SW 1271 (cell line): ENCODE data around the gene INO80B.
"Not testable (repeated sequence)": the region's sequence is repeated elsewhere in the genome, so short reads cannot be mapped to it uniquely, and the experiment has no call there.

Experiments used
- DNase-seq, 2 experiments: peaks; one replicate each; lab custom pipeline; 2025; lab: John Stamatoyannopoulos, UW

The INO80B gene

DNA sequence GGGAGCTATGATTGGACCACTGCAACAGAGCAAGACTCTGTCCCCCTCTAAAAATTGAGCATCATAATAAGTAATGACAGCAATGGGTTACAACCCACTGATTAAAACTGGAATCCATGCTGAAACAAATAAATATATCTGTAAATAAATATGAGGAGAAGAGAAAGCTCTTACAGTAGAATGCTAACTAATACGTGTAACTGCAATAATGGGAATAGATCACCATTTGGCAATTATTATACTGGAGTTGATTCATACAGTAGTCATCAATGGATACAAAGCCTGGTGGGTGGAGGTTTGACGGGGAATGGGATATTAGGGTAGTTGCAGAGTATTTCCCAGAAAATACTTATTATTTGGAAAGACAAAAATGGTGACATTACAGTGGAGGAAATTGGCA, 6.1 kb upstream of the INO80B start:
- DNase-seq, result no peak

DNA sequence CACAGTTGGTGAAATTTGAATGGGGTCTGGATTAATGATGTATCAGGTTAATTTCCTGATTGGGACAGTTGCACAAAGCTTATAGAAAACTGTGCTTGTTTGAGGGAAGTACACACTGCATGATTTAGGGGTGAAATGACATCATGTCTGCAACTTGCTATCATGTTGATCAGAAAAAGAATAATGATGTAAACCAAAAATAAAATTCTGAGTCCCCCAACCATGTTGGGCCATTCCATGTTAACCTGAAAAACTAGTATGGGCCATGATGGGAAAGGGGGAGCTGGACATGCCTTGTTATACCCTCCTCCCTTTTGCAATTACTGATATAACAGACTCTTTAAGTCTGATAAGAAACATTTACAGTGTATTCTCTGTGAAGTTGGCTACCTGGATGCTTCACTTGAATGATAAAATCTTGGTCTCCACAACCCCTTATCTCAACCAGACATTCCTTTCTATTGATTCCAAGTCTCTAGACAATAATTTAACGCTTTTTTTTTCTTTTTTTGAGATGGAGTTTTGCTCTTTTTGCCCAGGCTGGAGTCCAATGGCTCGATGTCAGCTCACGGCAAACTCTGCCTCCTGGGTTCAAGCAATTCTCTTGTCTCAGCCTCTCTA, 4.2 kb upstream of the INO80B start:
- no peak for DNase-seq

DNA sequence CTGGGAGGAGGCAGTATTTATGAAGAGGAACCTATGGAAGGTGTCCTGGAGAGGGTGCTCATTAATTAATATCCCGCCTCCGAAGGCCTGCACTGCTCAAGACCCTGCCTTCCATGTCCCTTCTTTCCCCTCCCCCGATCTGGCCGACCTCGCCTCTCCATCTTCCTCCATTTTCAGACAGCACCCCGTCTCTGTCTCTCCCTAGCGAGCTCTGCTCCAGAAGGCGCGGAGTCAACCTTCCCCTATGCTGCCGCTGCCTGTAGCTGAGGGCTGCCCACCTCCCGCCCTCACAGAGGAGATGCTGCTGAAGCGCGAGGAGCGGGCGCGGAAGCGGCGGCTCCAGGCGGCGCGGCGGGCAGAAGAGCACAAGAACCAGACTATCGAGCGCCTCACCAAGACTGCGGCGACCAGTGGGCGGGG, 2.3 kb downstream of the INO80B start:
- DNase-seq, result peak in 1 of 2 experiments; percentile 44

DNA sequence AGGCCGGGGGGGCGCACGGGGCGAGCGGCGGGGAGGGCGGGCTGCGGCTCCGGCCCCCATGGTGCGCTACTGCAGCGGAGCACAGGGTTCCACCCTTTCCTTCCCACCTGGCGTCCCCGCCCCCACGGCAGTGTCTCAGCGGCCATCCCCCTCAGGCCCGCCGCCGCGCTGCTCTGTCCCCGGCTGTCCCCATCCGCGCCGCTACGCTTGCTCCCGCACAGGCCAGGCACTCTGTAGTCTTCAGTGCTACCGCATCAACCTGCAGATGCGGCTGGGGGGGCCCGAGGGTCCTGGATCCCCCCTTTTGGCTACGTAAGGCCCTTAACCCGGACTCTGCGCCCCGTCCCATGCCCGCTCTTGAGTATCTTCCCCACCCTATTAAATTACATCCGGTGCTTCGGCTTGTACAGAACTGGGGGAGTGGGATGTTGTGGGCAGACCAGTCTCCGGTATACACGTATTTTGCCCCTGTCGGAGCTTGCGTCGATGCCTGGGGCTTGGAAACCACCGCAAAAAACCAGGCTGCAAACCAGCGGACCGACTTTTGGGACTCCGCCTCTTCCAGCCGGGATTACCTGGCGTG, 2.8 kb downstream of the INO80B start:
- peak in 1 of 2 experiments; percentile 74 for DNase-seq

DNA sequence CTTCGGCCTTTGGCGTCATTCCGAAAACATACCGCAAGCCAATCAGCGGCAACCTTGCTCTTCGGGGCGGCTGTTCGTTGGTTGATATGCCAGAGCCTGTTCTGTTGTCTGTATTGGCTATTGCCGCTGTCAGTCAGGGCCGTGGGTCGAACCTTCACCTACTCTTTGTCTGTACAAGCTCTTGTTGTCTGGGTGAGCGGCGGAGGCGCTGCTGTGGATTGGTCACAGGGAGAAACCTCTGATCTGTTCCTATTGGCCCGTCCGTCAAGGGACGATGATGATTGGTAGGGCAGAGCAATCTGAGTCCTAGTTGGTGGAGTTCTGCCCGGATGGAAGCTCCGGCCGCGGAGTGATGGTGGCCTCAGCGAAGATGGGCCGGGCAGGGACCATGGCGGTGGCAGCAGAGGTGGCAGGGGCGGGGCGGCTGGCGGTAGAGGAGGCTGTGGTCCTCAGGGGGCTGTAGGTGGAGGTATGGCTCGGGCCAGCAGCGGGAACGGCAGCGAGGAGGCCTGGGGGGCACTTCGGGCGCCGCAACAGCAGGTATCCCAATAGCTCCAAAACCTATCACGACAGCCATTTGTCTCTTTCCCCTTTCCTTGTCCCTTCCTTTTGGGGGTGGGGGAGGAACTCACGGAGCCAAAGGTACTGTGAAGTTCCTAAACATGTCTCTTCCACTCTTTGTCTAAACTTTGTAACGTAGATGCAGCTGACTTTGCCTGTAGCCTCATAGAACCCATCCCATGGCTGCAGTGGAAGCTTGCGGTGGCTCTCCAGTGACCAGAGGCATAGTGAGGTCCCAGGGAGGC, 3.4 kb downstream of the INO80B start, which contains the start of gene WBP1:
Gene WBP1 (plus strand): TSS at position 307 of the 806 bp plus-strand sequence. CDS start 165 bp downstream, at position 472.
- DNase-seq, result peak; percentile 99 to 100

DNA sequence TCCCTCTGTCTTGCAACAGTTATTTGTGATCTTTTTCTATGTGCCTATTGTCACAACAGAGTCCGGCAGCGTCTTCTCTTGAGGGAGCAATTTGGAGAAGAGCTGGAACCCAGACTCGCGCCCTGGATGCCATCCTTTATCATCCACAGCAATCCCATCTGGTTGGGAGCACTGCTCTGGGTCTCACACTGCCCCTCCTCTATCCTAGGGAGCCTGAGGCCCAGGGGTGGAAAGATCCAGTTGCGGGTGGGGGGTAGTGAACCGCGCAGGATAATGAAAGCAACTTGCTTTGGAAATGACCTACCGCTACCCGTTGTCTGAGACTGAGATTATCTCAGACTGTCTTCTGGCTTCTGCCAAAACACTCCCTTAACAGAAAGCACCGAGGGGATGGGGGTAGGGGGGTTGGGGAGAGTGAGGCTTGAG, 4.1 kb downstream of the INO80B start:
- DNase-seq, result no peak

DNA sequence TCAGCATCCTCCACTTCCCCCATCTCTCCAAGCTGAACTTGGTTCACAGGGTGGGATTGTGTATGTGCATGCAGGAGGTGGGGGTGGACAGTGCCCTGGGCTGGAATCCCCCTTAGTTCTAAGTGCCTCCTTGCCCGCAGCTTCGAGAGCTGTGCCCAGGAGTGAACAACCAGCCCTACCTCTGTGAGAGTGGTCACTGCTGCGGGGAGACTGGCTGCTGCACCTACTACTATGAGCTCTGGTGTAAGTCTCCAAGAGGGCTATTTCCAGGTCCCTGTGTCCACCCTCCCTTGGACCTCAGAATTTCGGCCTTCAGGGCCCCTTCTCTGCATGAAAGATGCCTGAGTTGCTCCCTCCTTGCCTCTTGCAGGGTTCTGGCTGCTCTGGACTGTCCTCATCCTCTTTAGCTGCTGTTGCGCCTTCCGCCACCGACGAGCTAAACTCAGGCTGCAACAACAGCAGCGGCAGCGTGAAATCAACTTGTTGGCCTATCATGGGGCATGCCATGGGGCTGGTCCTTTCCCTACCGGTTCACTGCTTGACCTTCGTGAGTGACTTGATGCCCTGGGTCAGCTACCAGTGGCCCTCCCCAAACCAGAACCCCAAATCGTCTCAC, 4.7 kb downstream of the INO80B start:
- not testable (repeated sequence) for DNase-seq

DNA sequence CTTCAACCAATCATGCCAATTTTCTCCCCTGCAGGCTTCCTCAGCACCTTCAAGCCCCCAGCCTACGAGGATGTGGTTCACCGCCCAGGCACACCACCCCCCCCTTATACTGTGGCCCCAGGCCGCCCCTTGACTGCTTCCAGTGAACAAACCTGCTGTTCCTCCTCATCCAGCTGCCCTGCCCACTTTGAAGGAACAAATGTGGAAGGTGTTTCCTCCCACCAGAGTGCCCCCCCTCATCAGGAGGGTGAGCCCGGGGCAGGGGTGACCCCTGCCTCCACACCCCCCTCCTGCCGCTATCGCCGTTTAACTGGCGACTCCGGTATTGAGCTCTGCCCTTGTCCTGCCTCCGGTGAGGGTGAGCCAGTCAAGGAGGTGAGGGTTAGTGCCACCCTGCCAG, 5.3 kb downstream of the INO80B start:
- not testable (repeated sequence) for DNase-seq

DNA sequence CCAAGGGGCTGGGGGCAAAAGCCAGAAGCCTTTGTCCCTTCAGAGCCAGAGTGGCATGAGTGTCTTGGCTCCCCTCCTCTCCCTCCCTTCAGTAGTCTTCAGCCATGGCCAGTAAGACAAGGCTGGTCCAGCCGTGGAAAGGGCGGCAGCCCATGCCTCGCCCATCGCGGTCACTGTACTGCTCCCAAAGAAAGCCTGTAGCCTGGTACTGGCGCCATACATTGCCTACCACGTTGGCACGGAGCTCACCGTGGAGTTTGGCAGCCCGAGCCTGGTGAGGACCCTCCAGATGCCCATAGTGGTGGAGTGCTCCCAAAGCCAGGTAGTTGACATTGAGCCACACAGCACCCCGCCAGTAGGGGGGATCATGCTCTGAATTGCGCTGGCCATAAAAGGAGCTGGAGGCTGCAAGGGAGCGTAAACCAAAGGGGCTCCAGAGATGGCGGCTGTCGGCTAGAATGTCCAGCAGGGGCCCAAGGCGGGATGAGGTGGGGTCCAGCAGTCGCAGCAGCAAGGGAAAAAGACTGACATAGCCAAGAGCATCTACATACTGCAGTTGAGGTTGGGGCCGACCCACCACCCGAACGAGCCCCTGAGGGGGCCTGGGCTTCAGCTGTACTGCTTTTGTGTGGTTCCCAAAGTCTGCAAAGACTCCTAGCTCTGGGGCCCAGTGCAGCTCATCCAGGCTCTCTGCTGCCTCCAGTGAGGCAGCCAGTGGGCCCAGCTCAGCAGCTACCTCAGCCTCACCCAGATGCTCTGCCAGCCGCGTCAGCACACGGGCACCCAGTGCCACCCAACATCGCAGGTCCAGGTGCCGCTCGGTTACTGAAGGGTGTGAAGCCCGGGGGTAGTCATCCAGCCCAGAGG, 6.5 kb downstream of the INO80B start:
- no peak for DNase-seq

DNA sequence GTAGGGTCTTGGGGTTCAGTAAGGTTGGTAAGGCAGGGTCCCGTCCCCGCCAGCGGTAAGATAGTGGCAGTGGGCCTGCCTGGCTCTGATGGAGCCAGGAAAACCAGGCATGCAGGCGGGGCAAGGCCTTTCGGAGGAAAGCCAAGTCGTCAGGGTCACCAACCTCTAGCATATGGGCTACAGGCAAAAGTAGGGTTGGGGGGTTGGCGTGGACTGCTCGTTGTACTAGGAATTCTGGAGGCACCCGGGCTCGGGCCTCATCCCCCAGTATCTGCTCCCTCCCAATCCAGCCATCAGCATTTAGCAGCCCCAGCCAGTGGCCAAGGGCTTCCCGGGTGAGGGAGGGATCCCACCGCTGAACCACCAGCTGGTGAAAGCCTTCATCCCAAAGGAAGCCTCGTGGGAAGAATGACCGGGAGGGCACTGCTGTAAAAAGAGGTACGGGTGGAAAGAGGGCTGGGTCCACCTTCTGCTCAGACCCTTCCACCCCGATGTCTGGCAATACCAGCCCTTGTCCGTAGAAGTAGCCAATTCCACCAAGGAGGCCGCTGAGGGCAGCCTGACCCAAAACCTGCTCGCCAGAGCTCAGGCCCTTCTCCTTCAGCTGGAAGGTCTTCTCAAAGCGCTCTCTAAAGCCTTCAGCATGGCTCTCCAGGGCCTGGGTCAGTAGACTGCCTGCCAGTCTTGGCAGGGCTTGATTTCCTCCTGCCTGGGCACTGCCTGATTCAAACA, 7.3 kb downstream of the INO80B start:
- no peak for DNase-seq

DNA sequence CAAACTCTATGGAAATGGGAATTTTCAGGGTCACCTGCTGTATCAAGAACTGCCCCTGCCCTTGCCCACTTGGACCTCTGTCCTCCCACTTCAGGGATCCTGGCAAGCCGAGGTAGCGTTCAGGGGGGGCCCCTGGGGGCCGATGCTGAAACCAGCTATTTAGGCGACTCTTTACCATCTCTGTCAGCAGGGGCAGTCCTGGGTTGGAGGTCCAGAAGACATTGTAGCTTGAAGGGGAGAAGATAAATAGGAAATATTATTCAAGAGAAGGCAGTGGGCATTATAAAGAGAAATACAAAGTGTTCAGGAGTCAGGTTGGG, 7.9 kb downstream of the INO80B start:
- DNase-seq, result no peak

DNA sequence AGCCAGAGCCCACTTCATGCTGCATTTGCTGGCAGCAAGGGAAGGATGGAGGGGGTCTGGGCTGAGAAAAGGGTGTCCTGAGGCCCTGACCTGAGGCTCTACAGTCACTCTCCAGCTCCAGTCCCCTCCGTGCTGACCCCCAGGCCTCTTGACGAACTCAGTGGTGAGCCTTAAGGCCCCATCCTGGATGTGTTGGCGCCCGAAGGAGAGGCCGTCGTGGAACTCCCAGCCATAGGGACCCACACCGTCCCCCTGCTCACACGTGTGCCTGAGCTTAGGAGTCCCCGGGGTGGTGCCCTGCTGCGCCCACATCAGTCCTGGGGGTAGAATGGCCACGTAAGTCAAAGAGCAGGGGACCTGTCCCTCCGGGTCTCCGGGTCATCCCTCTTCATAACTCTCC, 9.5 kb downstream of the INO80B start:
- no peak for DNase-seq

DNA sequence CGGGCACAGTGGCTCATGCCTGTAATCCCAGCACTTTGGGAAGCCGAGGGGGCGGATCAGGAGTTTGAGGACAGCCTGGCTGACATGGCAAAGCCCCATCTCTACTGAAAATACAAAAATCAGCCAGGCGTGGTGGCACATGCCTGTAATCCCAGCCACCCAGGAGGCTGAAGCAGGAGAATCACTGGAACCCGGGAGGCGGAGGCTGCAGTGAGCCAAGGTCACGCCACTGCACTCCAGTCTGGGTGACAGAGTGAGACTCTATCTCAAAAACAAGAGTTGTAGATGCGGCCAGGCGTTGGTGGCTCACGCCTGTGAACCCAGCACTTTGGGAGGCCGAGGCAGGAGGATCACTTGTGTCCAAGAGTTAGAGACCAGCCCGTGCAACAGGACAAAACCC, 15.9 kb downstream of the INO80B start:
- not testable (repeated sequence) for DNase-seq

DNA sequence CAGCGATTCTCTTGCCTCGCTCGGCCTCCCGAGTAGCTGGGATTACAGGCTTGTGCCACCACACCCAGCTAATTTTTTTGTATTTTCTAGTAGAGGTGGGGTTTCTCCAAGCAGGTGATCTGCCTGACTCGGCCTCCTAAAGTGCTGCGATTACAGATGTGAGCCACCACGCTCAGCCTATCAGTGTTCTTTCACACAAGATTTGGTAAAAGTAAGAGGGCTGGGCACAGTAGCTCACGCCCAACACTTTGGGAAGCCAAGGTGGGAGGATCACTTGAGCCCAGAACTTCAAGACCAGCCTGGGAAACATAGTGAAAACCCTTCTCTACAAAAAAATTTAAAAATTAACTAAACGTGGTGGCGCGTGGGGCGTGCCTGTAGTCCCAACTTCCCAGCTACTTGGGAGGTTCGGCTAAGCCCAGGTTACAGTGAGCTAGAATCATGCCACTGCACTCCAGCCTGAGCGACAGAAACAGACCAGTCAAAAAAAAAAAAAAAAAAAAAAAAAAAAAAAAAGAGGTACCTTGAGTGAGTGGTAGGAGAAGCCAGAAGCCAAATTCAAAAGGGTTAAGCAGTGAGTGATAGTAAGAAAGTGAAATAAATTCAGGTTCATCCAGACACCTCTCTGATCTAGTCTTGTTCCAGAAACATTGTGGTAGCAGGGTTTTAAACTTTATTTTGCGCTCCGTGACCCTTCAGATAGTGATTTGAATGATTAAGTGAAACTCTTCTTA, 16.6 kb downstream of the INO80B start:
- DNase-seq, result no peak

DNA sequence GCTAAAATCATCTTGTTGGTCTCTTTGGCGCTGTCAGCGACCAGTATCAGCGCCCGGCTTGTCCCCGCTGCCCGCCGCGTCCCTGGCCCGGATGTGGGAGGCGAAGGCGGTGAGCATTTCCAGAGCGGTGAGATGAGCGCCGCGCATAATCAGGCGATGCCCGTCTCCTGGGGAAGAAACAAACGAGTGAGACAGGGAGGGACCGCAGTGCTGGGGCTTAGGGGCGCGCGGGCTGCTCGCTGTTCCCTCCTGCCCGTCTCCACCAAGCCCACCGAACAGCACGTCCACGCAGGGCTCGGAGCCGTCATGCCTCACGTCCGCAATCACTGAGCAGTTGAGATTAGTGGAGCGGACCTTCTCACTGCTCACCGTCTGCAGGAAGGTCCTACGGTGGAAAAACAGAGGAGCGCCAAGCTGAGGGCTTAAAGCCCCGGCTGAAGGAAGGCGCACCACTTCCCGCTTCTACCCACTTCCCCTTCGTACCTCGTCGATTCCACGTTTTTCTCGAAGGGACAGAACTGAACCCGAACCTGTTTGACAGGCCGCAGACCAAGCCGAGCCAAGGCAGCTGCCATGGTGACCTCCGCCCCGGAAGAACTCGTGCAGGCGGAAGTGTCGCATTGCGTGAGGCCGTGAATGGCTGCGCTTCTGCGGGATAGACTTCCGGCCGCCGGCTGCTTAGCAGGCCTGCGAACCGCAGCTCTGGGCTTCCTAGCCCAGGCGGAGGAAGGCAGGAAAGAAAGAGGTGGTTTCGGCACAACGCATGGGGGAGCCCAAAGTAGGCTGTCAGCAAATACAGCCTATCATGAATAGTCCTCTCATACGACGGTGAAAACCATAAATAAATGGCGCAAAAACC, 17.4 kb downstream of the INO80B start, which contains the start of gene MRPL53:
Gene MRPL53 (minus strand): TSS at position 595 of the 859 bp plus-strand sequence. CDS start 20 bp downstream, at position 575.
- peak; percentile 86 for DNase-seq

DNA sequence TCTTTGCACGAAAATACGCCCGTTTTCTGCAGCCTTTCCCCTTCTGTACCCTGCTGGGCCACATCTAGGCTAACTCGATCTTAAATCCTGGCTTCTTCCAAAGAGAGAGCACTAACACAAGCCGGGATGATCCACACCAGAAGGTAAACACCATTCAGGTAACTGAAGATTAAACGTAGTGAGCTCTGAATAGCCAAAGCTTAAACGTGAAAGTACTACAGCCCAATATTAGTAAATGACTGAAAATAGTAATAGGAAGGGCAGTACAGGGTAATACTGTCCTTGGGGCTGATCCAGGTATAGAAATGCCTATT, 18.0 kb downstream of the INO80B start:
- DNase-seq, result no peak

DNA sequence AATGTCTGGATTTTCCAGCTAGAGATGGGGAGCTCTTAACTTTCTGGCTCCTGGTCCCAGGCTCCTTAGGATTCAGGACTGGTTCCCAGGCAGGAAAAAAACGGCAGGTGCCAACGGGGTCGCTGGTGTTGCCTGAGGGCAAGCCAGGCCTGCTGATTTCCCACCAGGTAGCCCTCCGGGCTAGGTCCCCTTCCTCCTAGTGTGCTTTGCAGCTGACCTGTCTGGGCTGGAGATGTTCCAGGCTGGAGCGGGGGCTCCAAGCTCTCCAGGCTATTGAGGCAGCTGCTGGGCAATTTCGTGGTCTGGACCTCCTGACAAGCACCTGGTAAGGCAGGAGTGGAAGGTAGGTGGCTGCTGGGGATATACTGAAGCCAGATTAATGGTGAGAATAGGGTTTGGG, 19.6 kb downstream of the INO80B start:
- DNase-seq, result no peak

DNA sequence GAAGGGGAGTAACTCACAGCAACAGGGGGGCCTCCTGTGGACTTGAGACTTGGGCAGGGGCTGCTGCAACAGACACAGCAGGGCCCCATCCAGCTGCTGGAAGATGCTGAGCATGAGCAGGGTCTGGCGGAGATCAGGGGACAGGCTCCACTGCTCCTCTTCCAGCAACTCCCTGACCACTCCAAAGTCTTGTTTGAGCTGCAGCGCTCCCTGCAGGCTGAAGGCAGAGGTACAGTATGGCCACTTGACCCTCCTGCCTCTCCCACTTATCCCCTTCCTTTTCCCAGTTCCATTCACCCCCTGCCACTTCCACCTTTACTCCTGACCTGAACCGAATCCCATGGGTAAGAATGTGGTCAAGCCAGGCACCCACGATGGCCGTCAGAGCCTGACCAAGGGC, 20.0 kb downstream of the INO80B start:
- DNase-seq, result no peak

DNA sequence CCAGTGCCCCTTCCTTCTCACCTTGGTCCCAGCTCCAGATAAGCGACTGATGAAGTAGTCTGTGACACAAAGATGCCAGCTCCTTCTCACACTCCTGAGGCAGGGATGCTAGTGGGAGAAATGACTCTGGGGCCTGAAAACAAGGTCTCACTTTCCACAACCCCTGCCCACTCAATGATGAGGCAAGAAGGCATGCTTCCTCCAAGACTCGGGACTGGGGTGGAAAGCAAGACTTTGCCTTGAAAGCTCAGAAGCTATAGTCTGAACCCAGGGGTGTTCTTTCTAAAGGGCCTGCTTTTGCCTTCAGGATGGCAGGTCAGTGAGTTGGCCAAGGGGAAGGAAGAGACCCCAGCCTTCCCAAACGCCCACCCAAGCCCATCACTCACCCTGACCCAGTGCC, 26.5 kb downstream of the INO80B start:
- DNase-seq, result no peak
